A673 (cell line): ENCODE results near the gene KIF12. TPM values are rescaled to one million over a fixed set of nuclear protein-coding genes. Genes with fewer than 3 reads are reported as not detected.
"Not testable (repeated sequence)": the region's sequence is repeated elsewhere in the genome, so short reads cannot be mapped to it uniquely, and the experiment has no call there.

ENCODE experiments used
- BruUV-seq: library from RNA; stranded (reverse); fragments of 400-500 nt; replicated peaks from 2 replicates; lab custom pipeline; 2021; lab: Mats Ljungman, UMichigan
- CTCF ChIA-PET: fragments of 300-600 bp; sonication (Branson Sonifier 250); formaldehyde crosslinking; loops from one replicate; lab custom pipeline; 2022; ENCODE audit warnings: antibody characterized with exemption; lab: Charles Lee
- POLR2A ChIA-PET: fragments of 300-600 bp; sonication (Branson Sonifier 250); formaldehyde crosslinking; loops from one replicate; lab custom pipeline; 2022; ENCODE audit warnings: antibody characterized with exemption; ENCODE audit not compliant: low non-redundant PET; lab: Charles Lee
- DNase-seq: peaks from one replicate; pipeline ENCODE4 v3.0.0-alpha.2; 2015; ENCODE audit warnings: low spot score
- H3K27ac ChIP-seq: fragments of 200-600 bp; sonication (generic); 2 replicates; pipeline ENCODE4 v1.5.1; 2016; ENCODE audit warnings: mixed run types, low read depth, mild to moderate bottlenecking, mixed read lengths, antibody characterized with exemption, low read length; ENCODE audit not compliant: poor library complexity, severe bottlenecking
- H3K27me3 ChIP-seq: fragments of 200-600 bp; sonication (generic); replicated peaks from 2 replicates; pipeline ENCODE4 v1.6.1; 2017; ENCODE audit warnings: mixed run types, low read depth, mild to moderate bottlenecking, mixed read lengths, antibody characterized with exemption, low read length; ENCODE audit not compliant: insufficient read depth, poor library complexity
- H3K36me3 ChIP-seq: fragments of 200-600 bp; sonication (generic); 2 replicates; pipeline ENCODE4 v1.6.1; 2016; ENCODE audit warnings: mixed run types, mild to moderate bottlenecking, mixed read lengths, antibody characterized with exemption, low read length; ENCODE audit not compliant: insufficient read depth, poor library complexity, severe bottlenecking
- H3K4me1 ChIP-seq: fragments of 200-600 bp; sonication (generic); 2 replicates; pipeline ENCODE4 v1.6.1; 2017; ENCODE audit warnings: mixed run types, mild to moderate bottlenecking, mixed read lengths, antibody characterized with exemption, low read length; ENCODE audit not compliant: insufficient read depth, poor library complexity, severe bottlenecking
- H3K4me3 ChIP-seq: fragments of 200-600 bp; sonication (generic); 2 replicates; pipeline ENCODE4 v1.5.1; 2016; ENCODE audit warnings: low read depth, mixed run types, mild to moderate bottlenecking, mixed read lengths, low read length; ENCODE audit not compliant: poor library complexity, severe bottlenecking
- H3K9me3 ChIP-seq: fragments of 200-600 bp; sonication (generic); 2 replicates; pipeline ENCODE4 v1.6.1; 2016; ENCODE audit warnings: mixed run types, low read depth, mild to moderate bottlenecking, mixed read lengths, antibody characterized with exemption, low read length; ENCODE audit not compliant: poor library complexity, severe bottlenecking
- CTCF ChIP-seq: fragments of 300-800, 200-600 bp; sonication (generic); conservative IDR thresholded peaks from 2 replicates; pipeline ENCODE4 v1.5.1; 2017; ENCODE audit warnings: low read depth, mild to moderate bottlenecking, antibody characterized with exemption, low read length, moderate library complexity, mixed read lengths
- EZH2 ChIP-seq: fragments of 200-600 bp; sonication (generic); IDR thresholded peaks from 2 replicates; pipeline ENCODE4 v1.6.1; 2017; ENCODE audit warnings: borderline replicate concordance, low read depth, mild to moderate bottlenecking, mixed read lengths, antibody characterized with exemption, low read length; ENCODE audit not compliant: poor library complexity, severe bottlenecking
- intact Hi-C: fragments of 100-400 bp; cut with micrococcal nuclease; formaldehyde crosslinking; loops from one replicate; pipeline ENCODE4 v1.10.0; 2022; ENCODE audit not compliant: unreplicated experiment
- total RNA-seq: library from RNA; stranded (reverse); gene quantifications from 2 replicates; pipeline ENCODE4 v1.2.3, GENCODE V29; 2021

KIF12 gene
- total RNA-seq, 1 experiment from 2014 or later: not detected

- no peak overlapping the region for H3K27ac ChIP-seq
- no TSS peak for BruUV-seq
- intact Hi-C loops: no loop called here
- ChIA-PET POLR2A (no interaction called here), CTCF (interaction anchor here (0.6 to 1.9 kb wide), 2 partner anchors 24 to 205 kb away, joined by 3 to 8 read pairs; no protein-coding TSS in a partner anchor)
- no peak for DNase-seq
- no peaks in the 10 kb centered on the region for H3K36me3 ChIP-seq
- no peak overlapping the region for H3K4me3 ChIP-seq
- H3K9me3 ChIP-seq: no peaks in the 10 kb centered on the region
- no peaks in the 10 kb centered on the region for H3K27me3 ChIP-seq
- no peak for TF ChIP-seq CTCF
- TF ChIP-seq EZH2: no peak
- no peaks in the 10 kb centered on the region for H3K4me1 ChIP-seq
Measured at GRCh38 chr9:114083666-114084065, 15.4 kb downstream of the KIF12 start.

DNA sequence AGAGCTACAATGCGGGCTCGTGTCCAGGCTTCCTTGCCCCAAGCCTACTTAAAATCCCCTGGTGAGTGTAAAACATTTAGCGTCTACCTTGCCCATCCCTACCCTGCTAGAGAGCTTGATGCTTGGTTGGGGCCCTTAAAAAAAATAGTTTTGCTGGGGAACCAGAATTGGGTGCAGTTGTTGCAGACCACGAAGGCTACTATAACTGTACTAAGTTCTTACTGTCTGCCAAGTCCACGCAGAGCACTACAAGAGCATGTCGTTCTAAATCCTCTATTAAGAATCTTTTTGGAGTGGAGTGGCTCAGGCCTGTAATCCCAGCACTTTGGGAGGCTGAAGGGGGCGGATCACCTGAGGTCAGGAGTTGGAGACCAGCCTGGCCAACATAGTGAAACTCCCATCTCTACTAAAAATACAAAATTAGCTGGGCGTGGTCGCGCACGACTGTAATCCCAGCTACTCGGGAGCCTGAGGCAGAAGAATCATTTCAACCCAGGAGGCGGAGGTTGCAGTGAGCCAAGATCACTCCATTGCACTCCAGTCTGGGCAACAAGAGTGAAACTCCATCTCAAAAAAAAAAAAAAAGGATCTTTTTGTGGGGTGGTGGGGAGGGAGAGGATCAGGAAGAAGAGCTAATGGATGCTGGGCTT is 16.2 kb downstream of the KIF12 start:
- H3K9me3 ChIP-seq, H3K27ac ChIP-seq, H3K27me3 ChIP-seq, POLR2A ChIA-PET, BruUV-seq, H3K4me1 ChIP-seq, H3K4me3 ChIP-seq, DNase-seq, H3K36me3 ChIP-seq: not testable (repeated sequence)
- CTCF ChIA-PET: interaction anchor here (0.6 to 1.9 kb wide), 12 partner anchors 13 to 276 kb away, joined by 3 to 19 read pairs (median 4); no protein-coding TSS in a partner anchor
- intact Hi-C loops: loop anchor here (1.0 kb wide), 1 partner anchor 208 kb away; no protein-coding TSS in a partner anchor

DNA sequence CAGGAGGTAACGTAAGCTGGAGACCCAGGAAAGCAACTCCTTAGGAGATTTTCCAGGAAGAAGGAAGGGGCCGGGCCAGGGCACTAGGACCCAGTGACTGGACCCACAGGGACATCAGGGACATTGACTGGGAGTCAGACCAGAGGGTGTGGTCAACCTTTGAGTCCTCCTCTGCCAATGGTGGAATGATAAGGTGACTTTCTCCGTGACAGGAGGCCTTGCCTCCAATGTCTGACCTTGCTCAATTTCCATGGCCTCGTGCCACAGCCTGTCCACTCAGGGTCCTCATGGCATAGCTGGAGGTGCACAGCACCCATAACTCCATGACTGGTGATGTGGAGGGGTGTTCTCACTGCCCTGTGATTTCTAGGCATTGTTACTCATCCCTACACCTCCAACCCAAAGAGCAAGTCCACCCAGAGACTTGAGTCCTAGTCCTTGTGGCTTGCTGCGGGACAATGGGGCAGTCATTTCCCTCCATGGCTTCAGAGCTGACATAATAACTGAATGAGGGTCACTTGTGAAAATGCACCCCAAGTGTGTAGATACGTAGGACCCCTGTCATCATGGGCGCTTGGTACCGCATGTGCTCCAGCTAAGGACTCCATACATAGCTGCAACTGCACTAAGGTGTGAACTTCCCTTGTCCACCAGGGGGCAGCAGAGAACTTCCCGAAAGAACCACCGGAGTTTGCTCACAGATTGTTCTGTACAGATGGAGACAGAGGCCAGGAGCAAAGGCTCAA is 16.9 kb downstream of the KIF12 start:
- TF ChIP-seq EZH2: no peak
- peak; percentile 93 for TF ChIP-seq CTCF
- Histone ChIP-seq H3K4me1 (no peaks in the 10 kb centered on the region), H3K27me3 (no peaks in the 10 kb centered on the region), H3K4me3 (no peak overlapping the region), H3K9me3 (no peaks in the 10 kb centered on the region), H3K27ac (no peak overlapping the region), H3K36me3 (no peaks in the 10 kb centered on the region)
- intact Hi-C loops: loop anchor here (1.0 kb wide), 1 partner anchor 209 kb away; no protein-coding TSS in a partner anchor
- BruUV-seq: no TSS peak
- ChIA-PET POLR2A (no interaction called here), CTCF (interaction anchor here (0.8 to 1.9 kb wide), 12 partner anchors 14 to 275 kb away, joined by 3 to 19 read pairs (median 4); no protein-coding TSS in a partner anchor)
- peak; percentile 90 for DNase-seq
